GM10266 (cell line): ENCODE measurements around the gene NTM.

Experiments
- DNase-seq: peaks from one replicate; pipeline ENCODE4 v3.0.0; 2012; ENCODE audit errors: extremely low spot score
- TF ChIP-seq, protein P1 (sequence below): IDR thresholded peaks from 2 replicates; pipeline ENCODE4 v1.5.1; 2012; ENCODE audit warnings: mild to moderate bottlenecking, low read depth; ENCODE audit not compliant: control insufficient read depth, insufficient read depth; ENCODE audit errors: missing control alignments

NTM gene

DNA sequence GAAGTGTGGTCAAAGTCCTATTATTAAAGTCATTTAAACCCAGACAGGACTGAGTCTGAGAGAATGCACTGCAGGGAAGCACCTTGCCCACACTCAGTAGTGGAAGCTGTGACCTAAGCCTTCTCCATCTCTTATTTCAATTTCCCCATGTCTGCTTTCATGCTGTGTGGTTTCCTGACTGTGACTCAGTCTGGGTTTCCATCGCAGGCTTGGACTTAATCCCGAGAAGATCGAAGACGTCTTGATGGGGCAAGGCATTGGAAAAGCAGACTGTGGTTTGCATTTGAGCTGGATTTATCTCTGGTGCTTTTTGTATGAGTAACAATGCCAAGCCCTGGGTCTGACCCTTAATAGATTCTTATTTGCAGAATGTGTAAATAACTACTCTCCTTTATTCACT is 238.9 kb downstream of the NTM start:
- DNase-seq: no peak

DNA sequence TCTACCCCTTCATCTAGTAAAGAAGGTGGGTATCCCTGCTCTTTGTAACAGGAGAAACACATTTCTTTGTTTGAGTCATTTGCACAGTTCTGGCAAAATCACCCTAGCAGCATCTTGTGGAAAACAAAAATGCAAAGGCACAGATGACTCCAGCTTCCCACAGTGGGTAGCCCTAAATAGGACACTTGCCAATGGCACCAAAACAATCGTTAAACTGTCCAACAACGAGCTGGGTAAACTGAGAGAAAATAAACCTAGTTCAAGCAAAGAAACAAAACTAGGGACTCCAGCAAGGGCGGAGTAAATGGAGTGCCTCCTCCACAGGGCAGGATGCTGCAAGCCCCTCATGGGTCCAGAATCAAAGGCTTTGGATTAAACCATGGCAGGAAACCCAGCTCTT is 239.5 kb downstream of the NTM start:
- TF ChIP-seq, protein P1, sequence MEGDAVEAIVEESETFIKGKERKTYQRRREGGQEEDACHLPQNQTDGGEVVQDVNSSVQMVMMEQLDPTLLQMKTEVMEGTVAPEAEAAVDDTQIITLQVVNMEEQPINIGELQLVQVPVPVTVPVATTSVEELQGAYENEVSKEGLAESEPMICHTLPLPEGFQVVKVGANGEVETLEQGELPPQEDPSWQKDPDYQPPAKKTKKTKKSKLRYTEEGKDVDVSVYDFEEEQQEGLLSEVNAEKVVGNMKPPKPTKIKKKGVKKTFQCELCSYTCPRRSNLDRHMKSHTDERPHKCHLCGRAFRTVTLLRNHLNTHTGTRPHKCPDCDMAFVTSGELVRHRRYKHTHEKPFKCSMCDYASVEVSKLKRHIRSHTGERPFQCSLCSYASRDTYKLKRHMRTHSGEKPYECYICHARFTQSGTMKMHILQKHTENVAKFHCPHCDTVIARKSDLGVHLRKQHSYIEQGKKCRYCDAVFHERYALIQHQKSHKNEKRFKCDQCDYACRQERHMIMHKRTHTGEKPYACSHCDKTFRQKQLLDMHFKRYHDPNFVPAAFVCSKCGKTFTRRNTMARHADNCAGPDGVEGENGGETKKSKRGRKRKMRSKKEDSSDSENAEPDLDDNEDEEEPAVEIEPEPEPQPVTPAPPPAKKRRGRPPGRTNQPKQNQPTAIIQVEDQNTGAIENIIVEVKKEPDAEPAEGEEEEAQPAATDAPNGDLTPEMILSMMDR: no peak
- no peak for DNase-seq

More for the DNA sequence above, 238.9 kb downstream of the NTM start:
- TF ChIP-seq, protein P1: no peak

DNA sequence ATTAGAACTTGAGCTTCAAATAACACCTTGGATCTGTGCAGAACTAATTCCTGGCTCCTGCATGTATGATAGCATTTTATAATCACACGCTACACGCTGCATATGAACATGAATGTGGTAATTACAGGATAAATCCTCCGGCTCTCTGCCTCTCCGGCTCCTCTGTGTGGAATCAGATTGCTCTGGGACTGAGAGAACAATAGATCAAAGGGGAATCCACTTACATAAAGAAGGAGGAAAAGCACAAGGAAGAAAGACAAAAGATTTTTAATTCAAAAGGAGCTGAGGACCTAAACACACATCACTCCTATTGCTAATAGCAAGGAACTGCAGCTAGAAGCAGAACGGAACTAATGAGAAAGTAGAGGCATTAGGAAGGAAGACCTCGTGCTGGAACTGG is 240.9 kb downstream of the NTM start:
- TF ChIP-seq, protein P1: no peak
- no peak for DNase-seq

DNA sequence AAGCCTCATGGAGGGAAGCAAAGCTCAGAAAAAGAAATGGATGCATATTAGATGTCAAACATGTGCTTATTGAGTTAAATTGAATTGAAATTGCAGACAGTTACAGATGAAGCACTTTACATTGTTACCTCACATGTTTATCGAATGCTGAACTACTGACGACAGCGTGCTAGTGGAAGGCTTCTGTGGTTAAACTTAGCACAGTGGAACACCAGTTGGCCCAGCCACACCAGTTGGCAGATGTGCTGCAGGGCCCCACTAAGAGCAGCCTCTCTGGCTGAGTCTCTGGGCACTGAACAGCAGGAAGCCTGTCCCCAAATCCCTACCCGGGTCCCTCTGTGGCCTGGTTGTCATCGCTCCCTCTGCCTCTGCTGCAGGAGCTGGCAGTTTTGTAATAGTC is 242.1 kb downstream of the NTM start:
- no peak for DNase-seq
- TF ChIP-seq, protein P1: no peak

DNA sequence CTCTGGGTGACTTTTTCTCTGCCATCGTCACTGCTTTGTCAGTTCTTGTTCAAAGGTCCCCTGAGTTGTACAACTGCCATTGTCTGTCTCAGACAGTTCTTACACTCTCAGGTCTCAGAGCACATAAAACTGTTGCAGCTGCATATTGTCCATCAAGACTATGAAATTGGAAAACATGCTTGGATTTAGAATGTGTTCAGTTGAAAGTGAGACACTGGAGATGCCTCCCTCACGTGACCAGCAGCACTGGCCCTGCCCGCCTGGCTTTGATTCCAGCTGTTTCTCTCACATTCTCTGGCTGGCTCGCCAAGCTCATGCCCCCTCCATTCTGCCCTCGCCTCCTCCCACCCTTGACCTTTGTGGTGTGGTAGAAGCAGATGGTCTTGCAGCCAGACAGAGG is 244.2 kb downstream of the NTM start:
- no peak for DNase-seq
- TF ChIP-seq, protein P1: no peak

DNA sequence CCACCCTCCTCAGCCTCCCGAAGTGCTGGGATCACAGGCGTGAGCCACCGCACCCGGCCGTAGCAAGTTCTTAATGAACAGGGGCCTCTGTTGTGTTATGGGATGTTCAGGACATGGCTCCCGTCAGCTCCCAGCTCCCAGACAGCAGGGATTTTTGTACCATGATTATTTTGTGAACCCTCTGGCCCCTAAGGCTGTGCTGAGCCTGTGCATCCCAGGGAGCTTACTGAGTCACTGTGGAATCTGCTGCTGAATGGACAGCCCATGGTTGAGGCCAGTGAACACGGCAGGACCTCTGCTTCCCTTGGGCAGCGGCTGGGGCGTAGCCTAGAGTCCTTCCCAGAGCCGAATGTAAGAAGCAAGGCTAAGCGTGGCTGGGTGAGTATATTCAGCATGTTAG is 245.2 kb downstream of the NTM start:
- TF ChIP-seq, protein P1: no peak
- DNase-seq: no peak

DNA sequence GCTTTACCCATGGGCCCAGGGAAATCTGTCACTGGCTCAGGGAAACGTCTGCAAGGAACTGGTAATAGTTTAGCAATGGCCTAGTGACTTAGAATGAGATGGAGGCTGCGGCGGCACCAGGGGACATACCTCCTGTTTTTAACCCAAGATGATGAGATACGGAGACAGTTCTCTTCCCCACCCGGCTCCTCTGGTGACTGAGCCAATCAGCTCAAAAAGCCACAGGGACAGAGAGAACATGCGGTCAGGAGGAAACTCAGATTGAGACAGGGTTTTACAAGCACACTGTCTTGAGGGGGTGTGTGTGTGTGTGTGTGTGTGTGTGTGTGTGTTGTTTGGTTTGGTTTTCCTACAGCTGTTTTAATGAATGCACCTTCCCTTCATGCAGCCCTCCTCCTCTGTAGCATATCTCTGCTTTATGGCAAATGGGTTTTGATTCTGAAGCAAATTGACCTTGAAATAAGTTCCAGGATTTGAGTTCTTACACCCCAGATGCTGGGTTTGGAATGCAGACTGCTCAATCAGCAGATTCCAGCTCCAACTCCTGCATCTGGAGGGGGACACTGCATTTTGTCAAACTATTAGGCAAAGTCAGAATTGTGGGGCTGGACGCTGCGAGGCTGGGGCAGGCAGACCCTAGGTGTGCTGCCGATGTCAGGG is 246.2 kb downstream of the NTM start:
- no peak for DNase-seq
- TF ChIP-seq, protein P1: no peak
